CD1c-positive myeloid dendritic cell (primary cell): ENCODE data around the gene ARFRP1.
"Not testable (repeated sequence)": the region's sequence is repeated elsewhere in the genome, so short reads cannot be mapped to it uniquely, and the experiment has no call there.

Source experiments
- DNase-seq: peaks from one replicate; pipeline ENCODE4 v3.0.0-alpha.2; 2016; ENCODE audit errors: extremely low spot score

Gene ARFRP1

DNA sequence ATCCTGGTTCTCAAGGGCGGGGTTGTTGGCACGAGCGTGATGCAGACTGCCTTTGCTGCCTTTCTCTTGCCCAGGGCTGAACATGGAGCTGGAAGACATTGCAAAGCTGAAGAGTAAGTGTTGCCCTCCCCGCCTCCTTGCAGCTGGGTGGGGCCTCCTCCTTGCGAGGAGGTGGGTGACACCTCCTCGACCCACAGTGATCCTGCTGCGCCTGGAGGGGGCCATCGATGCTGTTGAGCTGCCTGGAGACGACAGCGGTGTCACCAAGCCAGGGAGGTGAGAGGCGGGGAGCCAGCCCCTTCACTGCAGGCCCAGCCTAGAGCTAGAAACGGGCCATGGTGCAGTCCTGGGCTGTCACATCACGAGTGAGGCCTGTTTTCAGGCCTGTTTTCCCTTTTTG lies 29.7 kb downstream of the ARFRP1 start:
- DNase-seq: no peak

DNA sequence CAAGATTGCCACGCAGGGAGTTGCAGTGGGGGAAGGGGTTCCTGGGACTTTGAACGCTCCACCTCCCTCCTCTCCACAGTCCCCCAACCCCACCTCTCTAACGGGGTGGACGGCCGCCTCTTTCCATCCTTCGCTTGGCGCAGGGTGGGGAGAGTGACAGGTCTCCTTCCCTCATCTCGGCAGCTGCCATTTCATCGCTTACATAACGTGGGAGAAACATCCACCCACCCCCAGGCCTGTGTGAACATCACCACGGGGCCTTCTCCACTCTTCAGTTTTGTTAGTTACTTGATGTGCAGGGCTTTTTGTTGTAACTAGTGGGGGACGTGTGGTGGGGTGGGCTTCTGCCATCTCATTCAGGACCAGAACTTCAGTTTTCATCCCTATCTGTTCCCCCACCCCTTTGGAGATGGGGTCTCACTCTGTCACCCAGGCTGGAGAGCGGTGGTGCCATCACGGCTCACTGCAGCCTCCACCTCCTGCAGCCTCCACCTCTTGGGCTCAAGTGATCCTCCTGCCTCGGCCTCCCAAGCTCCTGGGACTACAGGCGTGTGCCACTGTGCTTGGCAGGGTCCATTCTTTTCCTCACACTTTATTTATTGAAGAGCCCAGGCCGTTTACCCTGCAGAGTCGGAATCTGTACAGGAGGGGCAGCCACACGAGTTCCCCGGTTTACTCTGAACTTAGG lies 32.0 kb downstream of the ARFRP1 start:
- no peak for DNase-seq

DNA sequence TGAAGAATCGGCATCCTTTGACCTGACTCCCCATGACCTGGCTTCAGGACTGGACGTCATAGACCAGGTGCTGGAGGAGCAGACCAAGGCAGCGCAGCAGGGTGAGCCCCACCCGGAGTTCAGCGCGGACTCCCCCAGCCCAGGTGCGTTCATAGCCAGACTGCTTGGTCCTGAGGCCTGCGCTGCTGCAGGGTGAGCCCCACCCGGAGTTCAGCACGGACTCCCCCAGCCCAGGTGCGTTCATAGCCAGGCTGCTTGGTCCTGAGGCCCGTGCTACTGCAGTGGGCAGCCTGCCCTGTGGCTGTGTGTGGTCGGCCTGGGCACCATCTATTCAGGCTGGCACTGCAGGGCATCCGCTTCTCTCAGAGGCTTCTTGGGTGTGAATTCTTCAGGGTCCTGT lies 33.8 kb downstream of the ARFRP1 start:
- no peak for DNase-seq

DNA sequence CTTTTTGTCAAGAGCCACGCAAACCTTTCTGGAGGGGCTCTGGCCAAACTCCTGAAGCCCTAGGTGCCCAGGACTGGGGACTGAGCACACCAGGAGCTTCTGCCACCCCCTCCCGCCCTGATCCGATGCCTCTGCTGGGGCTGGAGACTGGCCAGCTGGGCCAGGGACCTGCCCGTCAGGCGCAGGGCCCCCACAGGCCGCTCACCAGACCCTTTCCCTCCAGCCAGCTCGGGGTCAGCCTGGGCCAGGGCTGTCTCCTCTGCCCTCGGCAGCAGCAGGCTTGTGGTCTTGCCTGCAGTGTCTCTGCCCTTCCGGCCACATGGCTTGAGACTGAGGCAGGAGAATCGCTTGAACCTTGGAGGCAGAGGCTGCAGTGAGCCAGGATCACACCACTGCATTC lies 35.1 kb downstream of the ARFRP1 start:
- no peak for DNase-seq

DNA sequence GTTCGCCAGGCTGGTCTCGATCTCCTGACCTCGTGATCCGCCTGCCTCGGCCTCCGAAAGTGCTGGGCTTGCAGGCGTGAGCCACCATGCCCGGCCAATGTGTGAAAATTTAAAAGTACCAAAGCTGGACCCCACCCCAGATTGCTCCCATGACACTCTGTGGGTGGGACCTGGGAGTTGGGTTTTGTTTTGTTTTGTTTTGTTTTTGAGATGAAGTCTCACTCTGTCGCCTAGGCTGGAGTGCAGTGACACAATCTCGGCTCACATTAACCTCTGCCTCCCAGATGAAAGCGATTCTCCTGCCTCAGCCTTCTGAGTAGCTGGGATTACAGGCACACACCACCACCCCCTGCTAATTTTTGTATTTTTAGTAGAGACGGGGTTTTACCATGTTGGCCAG lies 36.1 kb downstream of the ARFRP1 start:
- not testable (repeated sequence) for DNase-seq

DNA sequence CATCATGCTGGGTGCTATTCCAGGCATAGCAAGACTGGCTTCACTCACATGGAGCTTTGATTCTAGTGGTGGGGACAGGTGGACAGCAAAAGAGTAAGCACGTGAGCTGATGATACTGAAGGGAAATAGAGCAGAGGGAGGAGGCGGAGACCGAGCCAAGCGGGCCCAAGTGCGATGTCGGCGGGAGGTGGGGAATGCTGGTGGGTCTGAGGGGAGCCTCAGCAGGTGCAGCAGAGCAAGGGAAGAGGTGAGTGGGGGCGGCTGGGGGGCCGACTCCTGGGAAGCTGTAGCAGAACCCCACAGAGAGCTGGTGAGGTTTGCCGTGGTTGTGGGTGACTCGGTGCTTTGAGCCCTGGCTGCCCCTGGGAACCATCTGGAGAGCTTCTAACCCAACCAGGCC lies 39.4 kb downstream of the ARFRP1 start:
- DNase-seq: no peak

DNA sequence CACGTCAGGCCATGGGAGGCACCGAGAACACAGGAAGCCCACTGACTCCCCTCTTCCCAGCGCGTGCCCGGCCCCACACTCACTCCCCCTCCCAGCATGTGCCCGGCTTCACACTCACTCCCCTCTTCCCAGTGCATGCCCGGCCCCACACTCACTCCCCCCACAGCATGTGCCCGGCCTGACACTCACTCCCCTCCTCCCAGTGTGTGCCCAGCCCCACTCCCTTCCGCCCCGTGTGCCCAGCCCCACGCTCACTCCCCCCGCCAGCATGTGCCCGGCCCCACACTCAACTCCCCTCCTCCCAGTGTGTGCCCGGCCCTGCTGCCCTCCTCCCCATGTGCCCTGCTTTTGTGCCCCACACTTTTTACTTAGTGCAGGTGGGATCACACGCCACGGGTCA lies 39.9 kb downstream of the ARFRP1 start:
- DNase-seq: no peak

DNA sequence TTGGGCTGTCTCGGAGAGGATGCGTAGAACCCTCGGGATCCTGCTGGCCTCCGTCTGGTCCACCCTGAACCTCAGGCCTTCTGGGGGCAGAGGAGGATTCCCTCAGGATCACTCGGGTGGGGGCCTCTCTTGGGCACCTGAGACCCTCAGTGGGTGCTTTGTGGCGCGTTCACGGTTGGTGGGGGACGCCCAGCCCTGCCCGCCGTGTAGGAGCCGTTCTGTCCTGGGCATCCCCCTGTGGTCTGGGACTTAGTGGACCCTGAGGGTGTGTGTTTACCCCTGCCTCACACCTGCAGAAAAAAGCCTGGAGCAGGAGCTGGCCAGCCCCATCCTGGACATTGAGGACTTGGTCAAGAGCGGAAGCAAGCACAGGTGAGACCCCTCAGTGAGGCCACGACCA lies 42.1 kb downstream of the ARFRP1 start:
- DNase-seq: no peak

DNA sequence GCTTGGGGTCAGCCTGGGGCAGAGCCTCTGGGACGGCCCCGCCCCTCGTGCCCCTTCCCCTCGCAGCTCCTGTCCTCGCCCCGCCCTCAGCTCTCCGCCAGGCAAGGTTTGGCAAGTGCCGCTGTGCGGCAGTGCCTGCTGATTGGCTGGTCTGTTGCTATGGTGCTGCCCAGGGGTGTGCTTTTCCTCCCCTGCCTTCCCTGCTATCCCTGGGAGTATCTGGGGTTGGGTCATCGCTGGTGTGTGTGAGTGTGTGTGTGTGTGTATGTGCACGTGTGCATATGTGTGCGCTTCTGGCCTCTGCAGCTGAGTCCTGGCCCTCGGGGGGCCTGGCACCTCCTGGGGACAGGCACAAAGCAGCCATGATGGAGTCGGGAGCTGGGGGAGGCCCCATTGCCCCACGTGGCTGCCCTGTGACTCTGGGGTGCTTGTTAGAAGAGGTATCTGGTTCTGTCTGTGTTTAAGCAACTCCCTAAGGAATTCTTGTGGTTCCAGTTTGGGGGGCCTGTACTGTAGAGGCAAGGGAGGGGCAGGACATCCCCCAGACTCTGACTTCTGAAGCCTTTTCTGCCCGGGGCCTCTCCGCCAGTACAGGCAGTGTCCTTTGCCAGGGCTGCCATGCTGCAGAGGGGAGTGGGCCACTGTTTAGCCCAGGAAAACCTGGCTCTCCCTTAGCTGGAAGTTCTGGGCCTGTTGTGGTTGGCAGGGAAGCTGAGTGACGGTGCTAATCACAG lies 42.7 kb downstream of the ARFRP1 start:
- DNase-seq: no peak

DNA sequence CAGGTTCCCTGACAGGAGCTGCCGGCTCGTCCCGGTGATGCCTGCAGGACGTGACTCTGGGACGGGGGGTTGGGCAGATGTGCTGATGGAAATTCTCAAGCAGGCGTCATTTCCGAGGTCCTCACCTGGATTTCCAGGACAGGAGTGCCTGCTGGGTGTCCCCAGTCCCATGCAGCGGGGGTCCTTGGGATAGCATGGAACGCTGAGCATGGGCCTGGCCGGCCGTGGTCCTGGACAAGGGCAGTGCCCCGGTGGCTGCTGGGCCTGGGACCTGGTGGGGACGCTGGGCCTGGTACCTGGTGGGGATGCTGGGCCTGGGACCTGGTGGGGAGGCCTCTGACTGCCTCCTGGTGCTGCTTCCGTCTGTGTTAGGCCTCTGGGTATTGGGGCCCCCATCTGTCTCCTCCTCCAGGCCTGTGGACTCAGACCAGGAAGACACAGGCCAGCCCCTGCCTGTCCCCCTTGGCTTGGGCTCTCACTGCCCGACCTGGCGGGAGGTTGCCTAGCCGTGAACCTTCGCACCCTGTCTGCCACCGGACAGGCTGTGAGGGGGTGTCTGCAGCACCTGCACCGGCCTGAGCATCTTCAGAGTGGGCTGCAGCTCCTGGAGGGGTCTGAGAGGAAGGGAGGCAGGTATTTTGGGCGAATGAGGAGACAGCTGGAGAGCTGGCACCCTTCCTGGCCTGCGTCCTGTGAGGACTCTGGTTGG lies 43.5 kb downstream of the ARFRP1 start:
- no peak for DNase-seq

DNA sequence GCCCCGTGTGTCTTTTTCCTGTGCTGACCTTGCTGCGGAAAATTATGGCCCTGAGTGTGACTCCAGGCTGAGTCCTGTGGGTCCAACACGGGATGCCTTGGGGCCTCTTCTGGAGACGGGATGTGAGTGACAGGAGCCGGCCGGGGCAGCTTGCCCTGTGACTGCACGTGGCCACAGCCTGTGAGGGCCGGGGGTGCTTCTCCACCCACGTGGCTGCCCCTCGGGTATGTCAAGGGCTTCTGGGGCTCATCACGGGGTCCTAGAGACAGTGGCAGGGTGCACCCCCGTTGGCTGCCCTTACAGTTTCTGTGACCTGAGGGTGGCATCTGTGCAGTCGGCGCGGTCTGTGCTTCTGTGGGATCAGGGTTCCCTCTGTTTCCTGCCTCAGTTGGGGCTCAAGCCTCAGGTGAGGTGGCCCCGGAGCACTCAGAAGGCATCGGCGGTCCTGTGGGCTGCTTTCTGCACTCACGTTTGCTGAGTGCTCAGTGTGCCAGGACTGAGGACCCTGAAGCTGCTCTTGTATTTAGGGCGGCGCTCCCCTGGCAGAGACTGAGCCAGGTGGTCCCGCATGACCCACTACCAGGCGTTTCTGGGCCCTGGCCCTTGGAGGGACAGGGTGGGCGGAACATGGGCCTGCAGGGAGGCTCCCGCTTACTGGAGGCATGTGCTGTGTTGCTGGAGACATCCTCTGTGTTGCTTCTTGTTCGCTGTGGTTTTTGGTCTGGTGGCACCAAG lies 44.3 kb downstream of the ARFRP1 start:
- no peak for DNase-seq

DNA sequence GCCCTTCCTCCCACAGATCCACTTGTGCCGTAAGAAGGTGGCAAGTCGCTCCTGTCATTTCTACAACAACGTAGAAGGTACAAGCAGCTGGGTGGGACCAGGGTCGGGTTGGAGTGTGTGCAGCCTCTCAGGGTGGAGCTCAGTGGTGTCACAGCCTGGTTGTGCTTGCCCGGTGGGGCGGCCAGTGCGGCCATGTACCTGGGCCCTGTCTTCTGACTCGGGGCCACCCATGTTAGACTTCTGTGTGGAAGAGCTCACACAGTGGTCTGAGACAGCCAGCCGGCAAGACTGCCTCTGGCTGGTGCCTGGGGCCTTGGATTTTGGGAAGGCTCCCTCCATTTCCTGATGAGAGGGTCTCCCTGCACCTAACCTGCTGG lies 45.0 kb downstream of the ARFRP1 start:
- no peak for DNase-seq

DNA sequence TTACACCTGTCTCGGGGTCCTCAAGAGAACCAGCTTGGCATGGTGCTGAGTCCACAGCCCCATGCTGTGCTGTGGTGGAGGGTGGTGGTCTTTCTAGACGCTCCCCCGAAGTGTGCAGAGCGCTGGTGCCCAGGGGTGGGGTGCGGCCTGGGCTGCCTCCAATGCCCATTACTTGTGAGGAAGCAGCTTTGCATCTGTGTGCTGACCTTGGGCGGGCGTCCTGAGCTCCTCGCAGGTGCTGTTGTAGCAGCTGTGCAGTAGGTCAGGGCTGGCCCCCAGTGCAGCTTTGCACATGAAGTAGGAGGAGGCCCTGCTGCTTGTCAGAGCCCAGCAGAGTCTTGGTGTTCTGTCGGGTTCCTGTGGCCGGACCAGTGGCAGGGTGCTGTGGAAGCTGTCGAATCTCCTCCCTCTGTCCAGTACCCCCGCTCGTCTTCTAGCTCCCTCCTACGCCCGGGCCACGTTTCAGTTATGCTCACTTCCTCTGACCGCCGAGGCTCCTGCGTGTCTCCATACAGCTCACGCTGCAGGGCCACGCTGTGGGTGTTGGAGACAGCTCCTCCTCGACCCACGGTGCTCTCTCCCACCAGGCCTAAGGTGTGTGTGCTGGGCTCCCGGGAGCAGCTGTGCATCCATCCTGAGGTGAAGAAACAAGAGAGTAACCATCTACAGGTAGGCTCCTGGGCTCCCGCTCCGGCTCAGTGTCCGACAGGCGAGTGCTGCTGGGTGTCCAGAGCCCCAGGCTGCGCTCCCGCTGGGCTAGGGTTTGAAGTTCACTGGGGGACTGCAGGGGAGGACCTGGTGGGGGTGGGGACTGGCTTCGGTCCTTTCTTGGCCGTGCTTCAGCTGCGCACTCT lies 45.6 kb downstream of the ARFRP1 start:
- no peak for DNase-seq

DNA sequence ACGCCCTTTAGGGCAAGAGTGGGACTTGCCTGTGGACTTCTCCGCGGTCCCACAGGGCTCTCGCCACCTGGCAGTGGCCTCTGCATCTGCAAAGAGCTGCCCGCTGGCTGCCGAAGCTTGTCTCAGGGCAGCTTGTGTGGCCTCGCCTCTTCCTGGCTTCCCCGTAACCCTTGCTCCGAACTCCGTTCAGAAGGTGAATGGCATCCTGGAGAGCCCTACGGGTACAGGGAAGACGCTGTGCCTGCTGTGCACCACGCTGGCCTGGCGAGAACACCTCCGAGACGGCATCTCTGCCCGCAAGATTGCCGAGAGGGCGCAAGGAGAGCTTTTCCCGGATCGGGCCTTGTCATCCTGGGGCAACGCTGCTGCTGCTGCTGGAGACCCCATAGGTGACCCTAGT lies 46.7 kb downstream of the ARFRP1 start:
- DNase-seq: no peak

DNA sequence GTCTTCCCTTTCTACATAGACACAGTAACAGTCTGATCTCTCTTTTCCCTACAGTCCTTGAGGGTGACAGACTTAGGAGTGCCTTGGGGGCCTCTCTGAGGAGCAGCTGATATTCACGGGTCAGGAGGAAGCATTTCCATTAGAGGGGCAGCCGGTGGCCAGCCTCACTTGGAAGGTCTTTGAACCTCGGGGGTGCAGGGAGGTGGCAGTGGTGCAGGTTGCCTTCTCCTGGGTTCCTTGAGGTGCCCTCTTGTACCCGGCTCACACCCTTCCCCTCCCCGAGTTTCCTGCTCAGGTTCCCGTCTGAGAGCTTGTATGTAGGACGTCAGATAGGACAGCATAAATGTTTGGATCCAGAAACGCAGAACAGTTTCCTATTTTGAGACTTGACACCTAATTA lies 47.2 kb downstream of the ARFRP1 start:
- no peak for DNase-seq

DNA sequence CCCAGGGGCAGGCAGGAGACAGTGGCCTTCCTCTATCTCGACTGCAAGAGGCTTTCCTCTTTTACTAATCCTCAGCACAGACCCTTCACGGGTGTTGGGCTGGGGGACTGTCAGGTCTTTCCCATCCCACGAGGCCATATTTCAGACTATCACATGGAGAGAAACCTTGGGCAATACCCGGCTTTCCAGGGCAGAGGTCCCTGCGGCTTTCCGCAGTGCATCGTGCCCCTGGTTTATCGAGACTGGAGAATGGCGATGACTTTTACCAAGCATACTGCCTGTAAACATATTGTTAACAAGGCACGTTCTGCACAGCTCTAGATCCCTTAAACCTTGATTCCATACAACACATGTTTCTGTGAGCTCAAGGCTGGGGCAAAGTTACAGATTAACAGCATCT lies 47.6 kb downstream of the ARFRP1 start:
- DNase-seq: not testable (repeated sequence)

DNA sequence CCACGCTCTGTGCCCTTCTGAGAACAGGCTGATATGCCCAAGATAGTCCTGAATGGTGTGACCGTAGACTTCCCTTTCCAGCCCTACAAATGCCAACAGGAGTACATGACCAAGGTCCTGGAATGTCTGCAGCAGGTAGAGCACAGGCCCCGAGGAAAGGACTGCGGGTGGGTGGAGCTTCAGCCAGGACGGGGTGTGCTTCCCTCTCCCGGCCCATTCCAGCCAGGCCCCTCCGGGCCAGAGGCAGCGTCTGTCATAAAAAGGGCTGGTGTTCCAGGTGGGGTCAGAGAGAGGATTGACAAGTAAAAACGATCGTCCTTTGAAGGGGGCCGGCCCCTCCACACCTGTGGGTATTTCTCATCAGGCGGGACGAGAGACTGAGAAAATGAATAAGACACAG lies 48.4 kb downstream of the ARFRP1 start:
- no peak for DNase-seq

DNA sequence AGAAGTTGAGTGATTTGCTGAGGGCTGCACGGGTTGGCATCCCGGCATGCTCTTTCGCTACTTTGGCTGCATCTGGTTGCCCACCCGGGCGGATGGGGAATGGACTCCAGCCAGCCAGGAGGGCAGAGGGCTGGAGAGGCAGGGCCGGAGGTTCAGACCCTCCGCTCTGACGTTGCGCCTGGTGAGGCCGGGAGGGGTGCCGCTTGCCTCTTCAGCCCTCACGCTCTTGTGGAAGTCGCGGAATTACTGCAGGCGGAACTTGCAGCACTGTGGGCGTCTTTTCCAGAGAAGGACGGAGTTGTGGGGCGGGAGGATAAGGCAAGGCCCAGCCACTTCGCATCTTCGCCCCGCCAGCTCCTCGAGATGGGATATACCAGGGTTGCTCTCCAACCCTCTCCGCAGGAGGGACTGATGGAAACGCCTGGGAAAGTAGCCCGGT lies 49.0 kb downstream of the ARFRP1 start:
- DNase-seq: peak; percentile 84

DNA sequence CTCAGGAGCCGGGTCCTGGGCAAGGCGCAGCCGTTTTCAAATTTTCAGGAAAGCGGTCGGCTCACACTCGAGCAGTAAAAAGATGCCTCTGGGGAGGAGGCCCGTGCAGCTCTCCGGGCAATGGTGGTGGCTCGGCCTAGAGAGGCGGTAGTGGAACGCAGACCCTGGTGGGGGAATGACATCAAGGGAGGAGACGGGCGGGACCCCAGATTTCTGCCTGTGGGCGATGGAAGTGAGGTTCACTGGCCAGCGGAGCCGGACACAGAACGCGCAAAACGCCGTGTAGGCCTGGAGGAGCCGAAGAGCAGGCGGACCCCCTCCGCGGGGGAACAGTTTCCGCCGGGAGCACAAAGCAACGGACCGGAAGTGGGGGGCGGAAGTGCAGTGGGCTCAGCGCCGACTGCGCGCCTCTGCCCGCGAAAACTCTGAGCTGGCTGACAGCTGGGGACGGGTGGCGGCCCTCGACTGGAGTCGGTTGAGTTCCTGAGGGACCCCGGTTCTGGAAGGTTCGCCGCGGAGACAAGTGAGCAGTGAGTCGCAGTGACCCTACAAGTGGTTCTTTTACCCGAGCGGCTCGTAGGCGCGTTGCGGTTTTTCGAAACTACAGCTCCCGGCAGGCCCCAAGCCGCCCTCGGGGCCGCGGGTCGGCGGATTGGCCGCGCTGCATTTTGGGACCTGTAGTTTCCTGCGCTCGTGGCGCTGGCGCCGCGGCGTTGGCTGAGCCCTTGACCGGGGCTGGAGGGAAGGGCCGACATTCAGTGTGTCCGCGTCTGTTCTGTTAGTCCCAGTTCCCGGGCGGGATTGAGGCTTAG lies 49.6 kb downstream of the ARFRP1 start, which contains the start of gene RTEL1:
Gene RTEL1, plus strand, starts transcription at position 376 of the 812 bp plus-strand sequence. CDS start 1,091 bp downstream, outside the sequence.
- DNase-seq: peak; percentile 94

DNA sequence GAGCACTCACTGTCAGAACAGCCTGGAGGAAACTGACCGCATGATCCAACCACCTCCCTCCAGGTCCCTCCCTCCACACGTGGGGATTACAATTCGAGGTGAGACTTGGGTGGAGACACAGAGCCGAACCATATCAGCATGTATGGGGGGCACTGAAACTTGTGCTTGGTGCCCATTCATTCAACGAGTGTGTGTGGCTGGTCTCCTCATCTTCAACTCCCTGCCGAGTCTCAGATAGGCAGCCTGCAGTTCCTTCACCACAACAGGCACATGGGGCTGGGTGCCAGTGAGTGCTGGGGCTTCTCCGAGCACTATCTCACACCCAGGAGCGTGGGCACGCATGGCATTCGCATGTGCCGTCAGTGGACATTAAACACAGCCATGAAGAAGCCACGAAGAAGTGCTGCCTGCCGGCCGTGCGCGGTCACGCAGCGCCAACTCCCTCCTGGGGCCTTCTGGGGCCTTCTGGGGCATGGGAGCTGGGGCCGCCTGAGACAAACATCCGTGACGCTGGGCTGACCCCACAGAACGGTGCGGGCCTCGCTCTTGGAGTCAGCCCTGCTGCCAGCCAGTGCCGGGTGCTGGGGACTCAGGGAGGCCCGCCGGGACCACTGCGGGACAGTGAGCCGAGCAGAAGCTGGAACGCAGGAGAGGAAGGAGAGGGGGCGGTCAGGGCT lies 50.4 kb downstream of the ARFRP1 start:
- no peak for DNase-seq
